HG02588 (cell line): ENCODE data around the gene TNFRSF19.
"Not testable (repeated sequence)": the region's sequence is repeated elsewhere in the genome, so short reads cannot be mapped to it uniquely, and the experiment has no call there.

Experiments used
- ATAC-seq: cut with Tn5 transposase; IDR thresholded peaks from one replicate; pipeline ENCODE4 v1.9.1; 2021; ENCODE audit warnings: mild to moderate bottlenecking, moderate library complexity; ENCODE audit not compliant: unreplicated experiment

TNFRSF19 gene

DNA sequence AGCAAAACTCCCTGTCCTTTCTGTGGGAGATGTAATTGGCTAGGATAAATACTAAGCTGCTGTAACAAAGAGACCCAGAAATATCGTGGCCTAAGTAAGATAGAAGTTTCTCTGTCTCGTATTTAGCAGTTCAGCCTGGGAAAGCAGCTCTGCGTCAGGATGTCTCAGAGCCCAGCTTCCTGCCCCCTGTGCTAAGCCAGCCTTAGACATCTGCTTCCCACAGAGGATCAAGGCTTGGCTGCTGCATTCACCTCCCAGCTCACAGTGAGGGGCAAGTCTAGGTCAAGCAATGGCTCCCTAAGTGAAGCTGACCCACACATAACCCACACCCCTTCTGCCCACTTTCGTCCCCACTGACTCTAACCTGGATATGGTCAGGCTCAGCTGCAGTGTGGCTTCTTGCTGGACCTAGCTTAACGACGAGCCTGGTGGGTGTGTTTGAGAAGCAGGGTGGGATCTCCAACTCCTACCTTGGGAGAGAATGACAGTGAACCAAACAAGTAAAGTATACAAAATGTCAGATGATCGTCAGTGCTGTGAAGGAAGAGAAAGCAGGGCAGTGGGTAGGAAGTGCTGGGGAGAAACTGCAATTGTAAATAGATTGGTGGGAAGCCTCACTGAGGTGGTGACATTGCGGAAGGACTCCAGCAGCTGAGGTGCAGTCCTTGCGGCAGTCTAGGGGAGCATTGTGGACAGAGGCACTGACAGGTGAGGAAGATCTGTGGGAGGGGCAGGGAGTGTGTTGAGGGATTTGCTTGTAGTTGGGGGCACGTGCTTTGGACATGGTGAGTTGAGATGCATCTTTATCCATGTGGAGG is 82.9 kb downstream of the TNFRSF19 start:
- no peak for ATAC-seq

DNA sequence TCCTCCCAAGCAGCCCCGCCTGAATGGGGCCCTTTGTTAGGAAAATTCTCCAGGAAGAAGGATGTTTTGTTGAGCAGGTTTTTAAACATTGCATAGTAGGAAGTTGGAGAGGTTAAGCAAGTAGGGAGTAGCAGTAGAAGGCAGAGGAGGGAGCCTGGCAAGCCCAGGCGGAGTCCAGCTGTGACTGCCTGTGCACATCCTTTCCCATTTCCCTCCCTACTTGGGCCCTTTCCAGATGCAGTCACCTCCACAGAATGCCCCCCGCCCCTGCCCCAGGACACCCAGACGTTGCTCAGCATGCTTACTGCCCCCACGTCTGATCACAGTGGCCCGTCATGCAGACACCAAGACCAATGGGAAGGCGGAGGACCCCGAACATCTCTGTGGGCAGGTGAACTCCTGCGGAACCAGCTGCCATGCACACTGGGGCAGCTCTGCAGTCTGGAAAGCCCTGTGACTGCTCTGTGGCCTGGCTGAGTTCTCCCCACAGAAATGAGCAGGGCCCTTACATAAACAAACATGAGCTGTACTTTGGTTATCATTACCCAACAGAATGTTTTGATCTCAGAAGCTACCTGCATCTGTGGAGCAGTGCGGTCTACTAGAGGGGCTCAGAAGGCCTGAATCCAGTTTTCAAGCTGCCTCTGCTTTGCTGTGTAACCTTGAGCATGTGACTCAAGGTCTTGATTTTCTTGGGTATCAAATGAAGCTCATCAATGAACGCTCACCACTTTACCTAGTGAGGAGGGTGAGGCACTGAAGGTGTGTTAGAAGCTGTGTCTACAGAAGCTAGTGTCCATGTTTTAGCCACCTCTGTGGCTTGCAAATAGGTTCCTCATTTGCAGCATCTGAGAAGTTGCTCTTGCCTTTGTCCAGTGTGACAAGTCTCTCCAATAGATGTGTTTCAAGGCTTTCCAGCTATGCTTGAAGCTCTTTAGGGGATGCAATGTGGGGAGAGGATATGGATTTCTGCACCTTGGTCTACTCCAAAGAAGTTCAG is 84.2 kb downstream of the TNFRSF19 start:
- ATAC-seq, result no peak

DNA sequence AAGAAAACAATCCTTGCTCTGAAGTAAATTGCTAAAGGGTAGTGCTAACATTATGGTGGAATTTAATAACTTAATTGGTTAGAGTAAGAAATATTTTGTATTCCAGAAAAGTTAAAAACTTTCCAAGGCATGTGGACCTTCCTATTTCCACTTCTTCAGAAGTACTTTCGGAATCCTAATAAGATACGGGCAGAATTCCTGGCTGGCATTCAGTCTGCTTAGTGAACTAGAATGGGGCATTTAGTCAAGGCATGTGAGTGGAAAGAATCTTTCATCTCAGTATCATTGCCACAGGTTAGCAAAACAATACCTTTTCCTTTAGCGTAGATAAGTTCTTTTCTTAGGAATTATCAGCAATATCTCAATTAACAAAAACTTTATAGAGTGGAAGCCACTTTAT is 85.1 kb downstream of the TNFRSF19 start:
- ATAC-seq, result no peak

DNA sequence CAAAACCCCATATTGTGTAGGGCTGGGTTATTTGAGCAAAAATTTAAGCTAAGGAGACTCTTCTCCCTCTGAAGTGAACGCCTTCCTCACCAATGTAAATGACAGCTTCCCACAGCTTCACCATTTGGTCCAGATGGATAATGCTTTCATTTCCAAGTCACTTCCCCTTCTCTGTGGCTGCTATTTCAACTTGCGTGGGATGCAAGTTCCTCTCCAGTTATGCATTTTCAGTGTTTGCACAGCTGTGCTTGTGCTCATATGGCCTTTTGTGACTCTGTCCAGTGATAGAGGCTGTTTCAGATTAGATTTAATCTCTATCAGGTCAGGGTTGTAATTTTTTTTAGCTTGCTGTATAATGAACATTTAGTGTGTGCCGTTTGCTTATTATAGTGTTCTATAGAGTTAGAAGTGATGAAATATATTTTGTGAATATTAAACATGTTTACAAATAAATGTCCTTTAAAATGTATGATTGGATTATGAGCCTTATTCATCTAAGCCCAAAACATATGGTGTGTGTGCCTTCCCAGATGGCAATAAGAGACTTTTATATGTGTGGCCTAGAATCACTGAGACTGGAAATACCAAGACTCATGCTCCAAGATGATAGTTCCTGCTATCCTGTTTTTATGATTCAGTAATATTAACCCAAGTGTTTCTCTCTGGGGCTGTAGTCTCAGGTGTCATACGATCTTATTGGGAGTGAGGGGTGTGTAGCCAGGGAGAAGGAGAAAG is 86.6 kb downstream of the TNFRSF19 start:
- ATAC-seq, result no peak

DNA sequence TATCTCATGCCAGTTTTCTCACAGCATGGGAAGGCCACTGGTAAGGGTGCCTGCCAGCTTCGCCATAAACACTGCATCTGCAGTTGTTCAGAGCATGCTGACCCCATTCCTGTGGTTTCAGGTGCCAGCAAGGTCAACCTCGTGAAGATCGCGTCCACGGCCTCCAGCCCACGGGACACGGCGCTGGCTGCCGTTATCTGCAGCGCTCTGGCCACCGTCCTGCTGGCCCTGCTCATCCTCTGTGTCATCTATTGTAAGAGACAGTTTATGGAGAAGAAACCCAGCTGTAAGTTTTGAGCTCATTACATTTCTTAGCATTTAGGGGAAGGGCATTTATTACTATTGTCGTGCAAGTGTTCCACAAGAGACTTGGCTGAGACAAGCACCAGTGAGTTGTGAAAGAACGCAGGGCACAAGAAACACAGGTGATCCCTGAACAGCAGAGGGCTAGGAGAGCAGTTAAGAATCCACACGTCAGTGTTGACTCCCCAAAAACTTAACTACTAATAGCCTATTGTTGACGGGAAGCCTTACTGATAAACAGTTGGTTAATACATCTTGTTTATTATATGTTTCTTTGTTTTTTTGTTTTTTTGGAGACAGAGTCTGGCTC is 88.8 kb downstream of the TNFRSF19 start:
- ATAC-seq, result no peak

DNA sequence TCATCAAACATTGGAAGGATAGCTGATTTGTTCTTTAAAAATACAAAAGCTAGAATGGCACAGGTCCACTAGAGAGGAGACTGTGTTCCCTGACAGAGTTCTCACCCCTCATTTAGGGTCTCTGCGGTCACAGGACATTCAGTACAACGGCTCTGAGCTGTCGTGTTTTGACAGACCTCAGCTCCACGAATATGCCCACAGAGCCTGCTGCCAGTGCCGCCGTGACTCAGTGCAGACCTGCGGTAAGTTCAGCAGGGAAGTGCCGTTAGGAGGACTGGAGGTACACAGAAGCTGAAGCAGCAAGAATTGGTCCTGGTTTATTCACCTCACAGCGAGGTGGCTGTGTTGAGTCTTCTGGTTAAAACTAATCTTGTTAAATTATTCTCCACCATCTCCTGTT is 90.0 kb downstream of the TNFRSF19 start:
- ATAC-seq, result no peak

DNA sequence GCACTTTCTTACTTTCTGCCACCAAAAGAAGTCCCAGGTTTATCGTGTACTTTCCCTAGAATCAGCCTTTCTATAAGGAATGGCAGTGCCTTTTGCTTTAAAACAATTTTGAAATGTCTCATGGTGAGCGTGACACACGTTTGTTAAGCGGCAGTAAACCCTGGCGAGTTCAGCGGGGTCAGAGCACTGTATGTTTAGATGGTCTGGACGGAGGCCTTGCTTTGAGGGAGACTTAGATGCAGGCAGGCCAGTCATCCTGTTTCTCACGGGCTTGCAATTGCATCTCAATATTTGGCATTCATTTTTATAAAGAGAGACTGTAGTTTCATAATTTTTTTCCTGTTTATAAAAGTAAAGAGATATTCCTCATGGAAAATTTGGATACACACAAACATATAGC is 96.4 kb downstream of the TNFRSF19 start:
- no peak for ATAC-seq

DNA sequence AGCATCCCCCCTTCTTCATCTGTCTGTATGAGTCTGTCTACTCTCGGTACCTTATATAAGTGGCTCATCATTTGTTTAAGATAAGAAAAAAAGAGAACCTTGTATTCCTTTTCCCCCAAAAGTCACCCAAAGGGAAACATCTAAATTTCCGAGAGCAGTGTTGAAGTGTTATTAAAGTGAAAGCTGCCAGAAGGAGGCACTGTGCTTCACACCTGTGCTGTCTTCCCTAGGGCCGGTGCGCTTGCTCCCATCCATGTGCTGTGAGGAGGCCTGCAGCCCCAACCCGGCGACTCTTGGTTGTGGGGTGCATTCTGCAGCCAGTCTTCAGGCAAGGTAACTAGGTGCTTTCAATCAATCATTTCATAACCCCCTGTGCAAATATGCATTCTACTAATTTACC is 97.5 kb downstream of the TNFRSF19 start:
- ATAC-seq, result no peak

DNA sequence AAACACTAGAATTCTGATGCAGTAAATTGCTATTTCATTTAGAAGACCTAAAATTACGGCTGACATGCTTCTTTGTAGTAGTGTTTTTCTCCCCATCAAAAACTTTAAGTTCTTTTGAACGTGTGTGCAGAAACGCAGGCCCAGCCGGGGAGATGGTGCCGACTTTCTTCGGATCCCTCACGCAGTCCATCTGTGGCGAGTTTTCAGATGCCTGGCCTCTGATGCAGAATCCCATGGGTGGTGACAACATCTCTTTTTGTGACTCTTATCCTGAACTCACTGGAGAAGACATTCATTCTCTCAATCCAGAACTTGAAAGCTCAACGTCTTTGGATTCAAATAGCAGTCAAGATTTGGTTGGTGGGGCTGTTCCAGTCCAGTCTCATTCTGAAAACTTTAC is 98.3 kb downstream of the TNFRSF19 start:
- no peak for ATAC-seq

DNA sequence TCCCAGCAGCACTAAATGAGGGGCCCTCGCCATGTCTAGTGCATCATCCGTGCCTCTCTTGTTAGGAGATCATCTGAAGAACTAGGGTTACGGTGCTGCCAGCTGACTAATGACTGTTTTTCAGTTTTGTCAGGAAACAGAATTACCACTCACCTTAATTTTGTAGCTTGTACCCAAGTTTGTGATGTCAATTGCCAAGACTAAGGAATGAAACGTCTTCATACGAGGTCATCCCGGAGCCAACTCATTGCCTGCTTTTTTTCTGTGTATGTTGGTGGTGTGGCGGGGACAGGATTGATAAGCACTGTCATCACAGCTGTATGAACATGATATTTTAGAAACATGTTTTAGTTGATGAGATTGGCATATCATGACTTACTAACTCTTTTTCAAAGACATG is 100.6 kb downstream of the TNFRSF19 start:
- no peak for ATAC-seq

DNA sequence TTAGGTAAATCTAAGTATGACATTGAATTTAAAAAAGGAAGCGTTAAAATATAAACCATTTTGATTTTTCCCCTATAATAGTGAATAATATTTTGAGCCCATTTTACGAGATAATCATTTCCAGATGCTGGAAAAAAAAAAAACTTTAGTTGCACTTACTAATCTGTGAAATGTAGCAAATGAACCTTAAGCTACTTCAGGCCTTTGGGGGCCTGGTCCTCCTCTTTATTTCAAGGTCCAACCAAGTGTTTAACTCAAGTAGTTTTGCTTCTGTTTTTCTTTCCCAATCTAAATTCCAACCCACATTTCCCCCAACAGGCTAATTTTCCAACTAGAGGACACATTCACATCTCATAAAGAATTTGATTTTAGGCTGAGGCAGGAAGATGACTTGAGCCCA is 101.2 kb downstream of the TNFRSF19 start:
- ATAC-seq, result no peak

DNA sequence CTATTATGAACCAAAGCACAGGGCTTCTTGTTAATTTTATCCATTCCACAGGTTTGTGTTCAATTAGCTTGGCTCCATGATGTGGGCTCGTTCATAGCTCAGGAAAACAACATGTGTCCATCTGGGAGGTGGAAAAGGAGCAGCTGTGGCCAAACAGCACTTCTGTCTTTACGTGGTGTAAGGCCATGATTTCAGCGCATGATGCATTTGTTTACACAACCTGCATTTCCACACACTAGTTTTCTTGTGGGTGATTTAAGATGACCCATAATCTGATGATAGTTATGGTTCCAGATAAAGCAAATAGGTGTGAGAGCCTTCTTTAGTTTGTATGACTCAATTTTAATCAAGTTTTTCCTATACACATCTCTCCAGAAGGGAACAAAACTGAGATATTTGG is 101.7 kb downstream of the TNFRSF19 start:
- ATAC-seq, result no peak

DNA sequence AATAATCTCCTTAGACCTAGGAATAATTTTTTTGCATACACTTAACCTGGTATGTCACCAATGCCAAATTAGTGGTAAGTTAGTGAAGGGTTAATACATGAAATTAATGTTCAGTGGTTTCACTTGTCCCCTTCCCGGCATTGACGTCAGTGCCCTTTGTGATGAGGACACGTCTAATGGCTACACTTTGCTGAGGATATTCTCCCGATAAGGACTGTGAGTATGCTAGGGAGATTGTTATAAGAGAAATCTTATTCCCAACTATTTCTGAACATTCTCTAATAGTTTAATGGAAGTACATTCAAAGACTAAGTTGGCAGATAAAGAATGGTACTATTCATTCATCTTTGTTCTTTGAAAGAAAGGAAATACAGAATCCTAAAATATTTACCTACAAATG is 102.4 kb downstream of the TNFRSF19 start:
- ATAC-seq, result no peak

DNA sequence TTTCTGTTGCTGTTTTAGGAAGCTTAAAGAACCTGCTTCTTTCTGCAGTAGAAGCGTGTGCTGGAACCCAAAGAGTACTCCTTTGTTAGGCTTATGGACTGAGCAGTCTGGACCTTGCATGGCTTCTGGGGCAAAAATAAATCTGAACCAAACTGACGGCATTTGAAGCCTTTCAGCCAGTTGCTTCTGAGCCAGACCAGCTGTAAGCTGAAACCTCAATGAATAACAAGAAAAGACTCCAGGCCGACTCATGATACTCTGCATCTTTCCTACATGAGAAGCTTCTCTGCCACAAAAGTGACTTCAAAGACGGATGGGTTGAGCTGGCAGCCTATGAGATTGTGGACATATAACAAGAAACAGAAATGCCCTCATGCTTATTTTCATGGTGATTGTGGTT is 103.1 kb downstream of the TNFRSF19 start:
- ATAC-seq, result no peak

DNA sequence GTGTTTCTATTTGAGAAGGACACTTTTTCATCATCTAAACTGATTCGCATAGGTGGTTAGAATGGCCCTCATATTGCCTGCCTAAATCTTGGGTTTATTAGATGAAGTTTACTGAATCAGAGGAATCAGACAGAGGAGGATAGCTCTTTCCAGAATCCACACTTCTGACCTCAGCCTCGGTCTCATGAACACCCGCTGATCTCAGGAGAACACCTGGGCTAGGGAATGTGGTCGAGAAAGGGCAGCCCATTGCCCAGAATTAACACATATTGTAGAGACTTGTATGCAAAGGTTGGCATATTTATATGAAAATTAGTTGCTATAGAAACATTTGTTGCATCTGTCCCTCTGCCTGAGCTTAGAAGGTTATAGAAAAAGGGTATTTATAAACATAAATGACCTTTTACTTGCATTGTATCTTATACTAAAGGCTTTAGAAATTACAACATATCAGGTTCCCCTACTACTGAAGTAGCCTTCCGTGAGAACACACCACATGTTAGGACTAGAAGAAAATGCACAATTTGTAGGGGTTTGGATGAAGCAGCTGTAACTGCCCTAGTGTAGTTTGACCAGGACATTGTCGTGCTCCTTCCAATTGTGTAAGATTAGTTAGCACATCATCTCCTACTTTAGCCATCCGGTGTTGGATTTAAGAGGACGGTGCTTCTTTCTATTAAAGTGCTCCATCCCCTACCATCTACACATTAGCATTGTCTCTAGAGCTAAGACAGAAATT is 103.8 kb downstream of the TNFRSF19 start:
- no peak for ATAC-seq

DNA sequence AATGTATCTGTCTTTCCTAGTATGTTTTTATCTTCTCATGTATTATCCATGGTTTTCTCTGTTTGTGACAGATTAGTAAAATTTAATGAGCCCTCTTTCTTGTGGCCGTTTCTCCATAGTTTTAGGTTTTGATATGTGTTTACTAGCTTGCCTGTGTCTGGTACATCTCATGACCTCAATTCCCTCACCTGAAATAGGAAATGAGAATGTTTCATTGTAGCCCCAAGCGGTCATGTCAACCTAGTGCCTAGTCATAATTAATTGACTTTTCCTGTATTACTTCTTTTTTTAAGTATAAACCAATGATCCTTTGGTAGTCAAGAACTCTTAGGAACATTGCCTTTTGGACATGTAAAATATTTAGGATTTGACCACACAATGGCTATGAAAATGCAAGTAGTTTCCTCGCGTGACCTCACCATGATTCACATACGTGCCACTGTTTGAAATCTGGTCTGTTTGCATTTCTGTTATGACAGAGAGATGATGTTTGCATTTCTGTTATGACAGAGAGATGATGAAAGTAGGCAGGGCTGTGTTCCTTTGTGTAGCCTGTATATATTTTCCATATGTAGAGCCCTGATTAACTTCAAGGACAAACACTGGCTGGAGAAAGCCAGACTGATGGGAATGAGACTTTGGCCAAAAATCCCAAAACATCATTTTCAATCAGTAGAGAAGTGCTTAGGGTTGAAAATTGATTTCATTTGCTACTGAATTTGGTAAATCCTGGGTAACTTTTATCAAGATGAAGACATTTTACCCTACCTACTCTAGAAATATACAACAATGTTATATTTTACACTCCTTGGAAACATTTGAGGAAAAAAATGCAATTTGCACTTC is 104.8 kb downstream of the TNFRSF19 start:
- ATAC-seq, result no peak

DNA sequence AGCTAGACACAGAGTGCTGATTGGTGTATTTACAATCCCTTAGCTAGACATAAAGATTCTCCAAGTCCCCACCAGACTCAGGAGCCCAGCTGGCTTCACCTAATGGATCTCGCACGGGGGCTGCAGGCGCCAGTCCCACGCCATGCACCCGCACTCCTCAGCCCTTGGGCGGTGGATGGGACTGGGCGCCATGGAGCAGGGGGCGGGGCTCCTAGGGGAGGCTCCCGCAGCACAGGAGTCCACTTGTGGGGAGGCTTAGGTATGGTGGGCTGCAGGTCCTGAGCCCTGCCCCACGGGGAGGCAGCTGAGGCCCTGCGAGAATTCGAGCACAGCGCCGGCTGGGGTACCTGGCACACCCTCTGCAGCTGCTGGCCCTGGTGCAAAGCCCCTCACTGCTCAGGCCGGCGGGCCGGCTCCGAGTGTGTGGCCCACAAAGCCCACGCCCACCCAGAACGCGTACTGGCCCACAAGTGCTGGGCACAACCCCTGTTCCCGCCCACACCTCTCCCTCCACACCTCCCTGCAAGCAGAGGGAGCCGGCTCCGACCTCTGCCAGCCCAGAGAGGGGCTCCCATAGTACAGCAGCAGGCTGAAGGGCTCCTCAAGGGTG is 107.6 kb downstream of the TNFRSF19 start:
- ATAC-seq, result not testable (repeated sequence)

DNA sequence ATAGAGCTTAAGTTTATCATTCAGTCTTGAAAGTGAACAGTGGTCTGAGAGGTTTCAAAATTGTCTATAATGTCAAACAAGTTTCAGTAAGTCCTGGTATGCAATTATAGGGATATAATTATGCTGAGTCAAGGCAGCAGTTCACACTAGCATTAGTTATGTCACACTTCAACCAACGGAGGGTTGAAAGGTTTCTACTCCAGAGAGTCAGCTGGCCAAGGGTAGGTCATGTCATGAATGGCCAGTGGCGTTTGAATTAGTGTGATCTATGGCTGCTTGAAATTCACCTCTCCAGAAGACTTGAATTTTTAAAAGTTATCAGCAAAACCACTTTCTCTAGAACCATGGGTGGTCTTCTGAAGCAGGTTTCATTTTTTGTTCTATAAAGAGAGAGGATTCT is 108.6 kb downstream of the TNFRSF19 start:
- ATAC-seq, result no peak

DNA sequence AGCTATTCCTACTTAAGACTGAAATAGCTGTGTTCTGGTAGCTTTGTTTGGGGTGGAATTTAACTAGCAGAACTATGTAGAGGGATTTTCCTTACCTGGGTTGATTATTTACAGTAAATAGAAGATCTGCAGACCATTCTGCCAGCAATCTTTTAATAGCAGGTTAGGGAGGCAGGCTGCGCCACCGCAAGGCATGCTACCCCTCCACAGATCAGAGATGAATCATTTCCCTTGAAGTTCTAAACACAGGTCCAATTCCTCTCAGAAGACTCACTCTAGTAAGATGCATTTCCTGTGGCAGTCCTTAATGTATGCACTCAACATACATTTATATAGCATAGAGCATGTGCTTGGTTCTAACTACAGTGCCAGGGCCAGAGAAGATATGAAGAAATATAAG is 109.0 kb downstream of the TNFRSF19 start:
- no peak for ATAC-seq
